GM12878 (cell line): ENCODE results near the gene TEX261. TPM values are rescaled to one million over a fixed set of nuclear protein-coding genes. Genes with fewer than 3 reads are reported as not detected.

Experiments used
- ATAC-seq: fragments of 200-7000 bp; cut with Tn5 transposase; 3 replicates; pipeline ENCODE4 v1.9.1; 2020; ENCODE audit warnings: mild to moderate bottlenecking, moderate library complexity
- BruUV-seq: library from RNA; stranded (reverse); fragments of 400-500 nt; replicated peaks from 2 replicates; lab custom pipeline; 2021; lab: Mats Ljungman, UMichigan
- CTCF ChIA-PET: fragments of 300-600 bp; sonication (Branson Sonifier 250); formaldehyde crosslinking; extraction: SDS; loops from one replicate; lab custom pipeline; 2021; ENCODE audit warnings: inconsistent platforms; lab: Yijun Ruan, JAX
- POLR2A ChIA-PET: fragments of 350-600 bp; formaldehyde crosslinking; extraction: SDS; loops from one replicate; lab custom pipeline; 2021; ENCODE audit warnings: inconsistent platforms; lab: Charles Lee
- RAD21 ChIA-PET: fragments of 300-600 bp; sonication (Branson Sonifier 250); formaldehyde crosslinking; loops from one replicate; lab custom pipeline; 2023; ENCODE audit warnings: antibody characterized with exemption; ENCODE audit not compliant: unreplicated experiment; lab: Charles Lee
- SMC1A ChIA-PET: fragments of 300-600 bp; sonication (Branson Sonifier 250); formaldehyde crosslinking; loops from one replicate; lab custom pipeline; 2023; ENCODE audit not compliant: unreplicated experiment, uncharacterized antibody; lab: Charles Lee
- DNase-seq: peaks from one replicate; pipeline ENCODE4 v3.0.0-alpha.2; 2011; ENCODE audit warnings: low read depth, low spot score
- FAIRE-seq: peaks from 3 replicates; lab custom pipeline; 2011; peaks lifted over from hg19 to GRCh38; lab: Jason Lieb, UNC
- H2AFZ ChIP-seq: 2 replicates; pipeline ENCODE4 v1.6.0; 2011; ENCODE audit warnings: low read depth, low read length, control low read depth; ENCODE audit not compliant: control insufficient read depth
- H3K27ac ChIP-seq: 2 replicates; pipeline ENCODE4 v1.5.1; 2011; ENCODE audit warnings: control low read depth; ENCODE audit not compliant: control insufficient read depth, insufficient read depth
- H3K27me3 ChIP-seq, 2 experiments: replicated peaks in 1 of 2; 2 replicates each; pipeline versions ENCODE4 v1.6.0 to v1.6.1; 2011; ENCODE audit warnings: low read length in 1 of 2; ENCODE audit not compliant: control insufficient read depth in 2 of 2, insufficient read depth in 2 of 2
- H3K36me3 ChIP-seq, 2 experiments: 2 replicates each; pipeline ENCODE4 v1.5.1; 2011; ENCODE audit warnings: low read length in 1 of 2; ENCODE audit not compliant: control insufficient read depth in 2 of 2, insufficient read depth in 2 of 2
- H3K4me1 ChIP-seq: 2 replicates; pipeline ENCODE4 v1.6.1; 2011; ENCODE audit warnings: mild to moderate bottlenecking, low read length, moderate library complexity, mixed read lengths; ENCODE audit not compliant: control insufficient read depth, insufficient read depth
- H3K4me2 ChIP-seq: 2 replicates; pipeline ENCODE4 v1.6.0; 2011; ENCODE audit warnings: control low read depth; ENCODE audit not compliant: control insufficient read depth, insufficient read depth
- H3K4me3 ChIP-seq: fragments of 200-600 bp; sonication (generic); 2 replicates; pipeline ENCODE4 v1.5.1; 2016
- H3K79me2 ChIP-seq: 2 replicates; pipeline ENCODE4 v1.6.0; 2011; ENCODE audit warnings: low read length; ENCODE audit not compliant: control insufficient read depth, insufficient read depth
- H3K9ac ChIP-seq: 2 replicates; pipeline ENCODE4 v1.8.0; 2011; ENCODE audit warnings: low read length, control low read depth, mixed read lengths; ENCODE audit not compliant: control insufficient read depth, insufficient read depth
- H3K9me3 ChIP-seq: replicated peaks from 3 replicates; pipeline ENCODE4 v1.5.1; 2011; ENCODE audit warnings: mild to moderate bottlenecking, low read length; ENCODE audit not compliant: control insufficient read depth, insufficient read depth
- H4K20me1 ChIP-seq: 2 replicates; pipeline ENCODE4 v1.6.0; 2011; ENCODE audit not compliant: control insufficient read depth, insufficient read depth
- CHD2 ChIP-seq: IDR thresholded peaks from 2 replicates; pipeline ENCODE4 v1.6.1; 2011; ENCODE audit warnings: low read depth, low read length, improper control_type of control experiment, borderline replicate concordance
- E4F1 ChIP-seq: fragments of 450-650 bp; IDR thresholded peaks from 2 replicates; pipeline ENCODE4 v1.6.1; 2018; ENCODE audit warnings: borderline replicate concordance, mild to moderate bottlenecking; ENCODE audit not compliant: partially characterized antibody
- EED ChIP-seq: sonication (generic); IDR thresholded peaks from 2 replicates; pipeline ENCODE4 v1.6.1; 2016; ENCODE audit warnings: antibody characterized with exemption, low read depth
- KDM1A ChIP-seq: fragments of 200-600 bp; sonication (generic); IDR thresholded peaks from 2 replicates; pipeline ENCODE4 v1.6.1; 2016; ENCODE audit warnings: borderline replicate concordance
- MXI1 ChIP-seq: fragments of 150-350 bp; IDR thresholded peaks from 2 replicates; pipeline ENCODE4 v1.6.1; 2011; ENCODE audit warnings: low read depth, mild to moderate bottlenecking, inconsistent platforms, low read length, improper control_type of control experiment
- PAX8 ChIP-seq: fragments of 450-650 bp; IDR thresholded peaks from 2 replicates; pipeline ENCODE4 v1.6.1; 2017; ENCODE audit warnings: mild to moderate bottlenecking, moderate library complexity
- POLR2AphosphoS5 ChIP-seq: IDR thresholded peaks from 2 replicates; pipeline ENCODE4 v1.6.1; 2011; ENCODE audit warnings: mild to moderate bottlenecking, low read length, inconsistent platforms
- TCF12 ChIP-seq: IDR thresholded peaks from 2 replicates; pipeline ENCODE4 v1.6.1; 2011; ENCODE audit warnings: low read depth, mild to moderate bottlenecking, low read length
- TCF7 ChIP-seq: IDR thresholded peaks from 2 replicates; pipeline ENCODE4 v1.6.1; 2014; ENCODE audit warnings: antibody characterized with exemption, borderline replicate concordance
- YBX1 ChIP-seq: fragments of 450-650 bp; IDR thresholded peaks from 2 replicates; pipeline ENCODE4 v1.6.1; 2016; ENCODE audit warnings: antibody characterized with exemption
- ZBTB40 ChIP-seq: fragments of 450-650 bp; IDR thresholded peaks from 2 replicates; pipeline ENCODE4 v1.6.1; 2016; ENCODE audit warnings: mild to moderate bottlenecking, moderate library complexity, borderline replicate concordance
- WGBS: methylation state at CpG from one replicate; pipeline ENCODE4 v1.1.6; 2016; ENCODE audit warnings: low lambda C conversion rate; ENCODE audit not compliant: insufficient replicate concordance, insufficient coverage; ENCODE audit errors: missing lambda C conversion rate; 5-methylcytosine and 5-hydroxymethylcytosine counted together
- in situ Hi-C: fragments of 300-500 bp; cut with MboI; formaldehyde crosslinking; loops from 9 replicates; pipeline ENCODE4 v1.14.3; 2018; ENCODE audit warnings: mixed read lengths
- intact Hi-C: fragments of 100-400 bp; cut with micrococcal nuclease; formaldehyde crosslinking; loops from one replicate; pipeline ENCODE4 v1.14.2; 2022; ENCODE audit not compliant: unreplicated experiment
- polyA plus RNA-seq, 11 experiments: library from polyadenylated mRNA; depleted of rRNA in 4 of 11; unstranded in 6 of 11; stranded (reverse) in 5 of 11; fragments of >200 nt; fragmentation: Nextera tagmentation in 4 of 11; fragmentation: Illumina TruSeq in 1 of 11; extraction: Ambion mirVana in 4 of 11; extraction: Trizol in 1 of 11; gene quantifications; 1 replicate in 1 of 11; 2 replicates in 10 of 11; pipeline versions ENCODE4 v1.2.1 to v1.2.3, GENCODE V29; 2011 to 2016; ENCODE audit warnings: inconsistent platforms in 2 of 11, missing spikeins in 2 of 11, low read depth in 1 of 11
- total RNA-seq, 4 experiments: library from RNA; depleted of rRNA in 3 of 4; stranded (reverse); fragments of >200 nt in 3 of 4; fragmentation: Illumina TruSeq in 1 of 4; extraction: Trizol in 1 of 4; gene quantifications; 2 replicates each; pipeline versions ENCODE4 v1.2.1 to v1.2.3, GENCODE V29; 2013 to 2021

The TEX261 gene
- total and polyA plus RNA-seq, 10 of the 15 experiments (the other 5 are each of a cell fraction or from before 2014, with no cell fraction given): 5.5 to 75.6 (median 40.3) TPM

DNA sequence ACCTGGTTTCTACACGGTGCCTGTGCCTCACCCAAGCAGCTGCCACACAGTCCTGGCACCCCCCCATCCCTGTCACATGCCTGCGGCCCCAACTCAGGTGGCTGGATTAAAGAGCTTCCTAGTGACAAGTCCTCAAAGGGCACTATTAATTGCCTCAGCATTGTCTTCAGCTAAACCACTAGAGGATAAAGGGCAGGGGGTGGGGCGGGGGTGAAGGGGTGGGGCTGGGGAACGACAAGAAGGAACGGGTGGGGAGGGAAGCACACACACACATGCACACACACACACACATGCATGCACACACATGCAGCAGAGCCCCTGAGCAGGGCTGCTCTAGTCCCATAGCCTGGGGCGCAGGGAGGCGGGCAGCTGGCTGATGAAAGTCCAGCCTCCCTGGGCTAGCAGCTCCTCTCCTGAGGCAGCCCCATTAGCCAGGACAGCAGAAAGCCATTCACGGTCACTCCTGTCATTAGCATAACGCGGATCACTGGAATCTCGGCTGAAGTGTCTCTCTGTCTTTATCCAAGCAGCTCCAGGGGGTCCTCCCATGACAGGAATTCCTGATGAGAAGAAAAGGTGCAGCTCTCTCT lies 7.4 kb upstream of the TEX261 start:
- no TSS peak for BruUV-seq
- in situ Hi-C loops: no loop called here
- Histone ChIP-seq H3K36me3 (no peaks in the 10 kb centered on the region), H4K20me1 (no peaks in the 10 kb centered on the region), H3K79me2 (no peaks in the 10 kb centered on the region), H3K4me2 (no peak overlapping the region), H3K4me3 (no peak overlapping the region), H3K9ac (no peak overlapping the region), H3K9me3 (no peaks in the 10 kb centered on the region), H3K4me1 (peaks cover 9% of the 10 kb centered on the region), H3K27me3 (no peaks in the 10 kb centered on the region), H3K27ac (no peak overlapping the region), H2AFZ (no peak overlapping the region)
- DNase-seq (no peak), FAIRE-seq (no peak), ATAC-seq (no peak)
- ChIA-PET RAD21 (interaction anchor here (0.9 kb wide), 1 partner anchor 142 kb away, joined by 3 read pairs; no protein-coding TSS in a partner anchor), POLR2A (interaction anchor here (1.0 to 1.4 kb wide), 3 partner anchors 11 to 68 kb away, joined by 3 to 4 read pairs (median 3); no protein-coding TSS in a partner anchor), CTCF (interaction anchor here (1.0 to 3.3 kb wide), 15 partner anchors 10 to 698 kb away, joined by 3 to 30 read pairs (median 6); partner anchors contain the start of genes ANKRD53, MCEE and NAGK), SMC1A (interaction anchor here (0.6 to 3.0 kb wide), 6 partner anchors 16 to 285 kb away, joined by 3 to 11 read pairs (median 4); no protein-coding TSS in a partner anchor)
- TF ChIP-seq EED (no peak), KDM1A (no peak), MXI1 (no peak), CHD2 (no peak), E4F1 (no peak), POLR2AphosphoS5 (no peak), TCF12 (no peak), PAX8 (no peak), YBX1 (no peak), ZBTB40 (no peak), TCF7 (no peak)
- intact Hi-C loops: no loop called here
- 53% methylated on average over 6 of the region's 11 CpGs for WGBS
